Liver (tissue), 2 donors: ENCODE data around the gene GPR42.

Experiments used
- FOXA1 ChIP-seq: IDR thresholded peaks from 2 replicates; pipeline ENCODE4 v1.6.1; 2016; ENCODE audit warnings: antibody characterized with exemption
- YY1 ChIP-seq: IDR thresholded peaks from 2 replicates; pipeline ENCODE4 v1.6.1; 2016; ENCODE audit warnings: antibody characterized with exemption, mild to moderate bottlenecking
- TF ChIP-seq, protein P1 (sequence below): fragments of 150-350 bp; IDR thresholded peaks from 2 replicates; pipeline ENCODE4 v1.5.1; 2017; ENCODE audit warnings: improper control_type of control experiment, low read depth, low read length; ENCODE audit not compliant: missing input control
- TF ChIP-seq, protein P2 (sequence below): IDR thresholded peaks from 2 replicates; pipeline ENCODE4 v1.6.1; 2016; ENCODE audit warnings: antibody characterized with exemption
- donor health status: healthy.

DNA sequence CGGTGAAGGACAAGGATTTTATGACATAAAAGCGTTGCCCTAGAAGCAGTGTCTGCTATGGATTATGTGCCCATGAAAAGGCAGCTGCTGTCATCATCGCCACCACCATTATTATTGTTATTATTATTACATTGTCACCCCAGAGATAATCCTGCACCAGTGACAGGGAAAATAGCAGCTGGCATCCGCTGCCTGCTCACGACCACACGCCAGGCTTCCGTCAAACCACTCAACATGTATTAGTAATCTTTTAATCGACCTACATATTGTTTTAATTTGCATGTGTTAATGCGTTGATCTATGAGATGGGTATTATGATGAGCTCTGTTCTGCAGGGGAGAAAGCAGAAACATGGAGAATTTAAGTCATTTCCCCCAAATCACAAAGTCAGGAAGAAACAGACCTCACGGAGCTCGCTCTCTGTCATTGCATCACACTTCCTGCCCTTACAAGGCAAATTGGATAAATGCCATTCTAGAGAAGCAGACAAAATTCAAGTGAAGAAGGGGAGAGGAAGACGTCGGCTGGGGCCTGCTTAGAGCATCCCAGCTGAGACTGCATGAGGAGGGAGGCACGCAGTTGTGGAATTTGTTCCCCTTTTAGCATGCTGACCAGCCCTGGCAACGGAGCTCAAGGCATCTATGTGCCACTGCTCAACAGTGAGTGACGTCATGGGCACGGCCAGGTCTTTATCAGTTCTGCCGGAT, 12.8 kb upstream of the GPR42 start, which contains the start of gene FFAR3:
- TF ChIP-seq, protein P1, sequence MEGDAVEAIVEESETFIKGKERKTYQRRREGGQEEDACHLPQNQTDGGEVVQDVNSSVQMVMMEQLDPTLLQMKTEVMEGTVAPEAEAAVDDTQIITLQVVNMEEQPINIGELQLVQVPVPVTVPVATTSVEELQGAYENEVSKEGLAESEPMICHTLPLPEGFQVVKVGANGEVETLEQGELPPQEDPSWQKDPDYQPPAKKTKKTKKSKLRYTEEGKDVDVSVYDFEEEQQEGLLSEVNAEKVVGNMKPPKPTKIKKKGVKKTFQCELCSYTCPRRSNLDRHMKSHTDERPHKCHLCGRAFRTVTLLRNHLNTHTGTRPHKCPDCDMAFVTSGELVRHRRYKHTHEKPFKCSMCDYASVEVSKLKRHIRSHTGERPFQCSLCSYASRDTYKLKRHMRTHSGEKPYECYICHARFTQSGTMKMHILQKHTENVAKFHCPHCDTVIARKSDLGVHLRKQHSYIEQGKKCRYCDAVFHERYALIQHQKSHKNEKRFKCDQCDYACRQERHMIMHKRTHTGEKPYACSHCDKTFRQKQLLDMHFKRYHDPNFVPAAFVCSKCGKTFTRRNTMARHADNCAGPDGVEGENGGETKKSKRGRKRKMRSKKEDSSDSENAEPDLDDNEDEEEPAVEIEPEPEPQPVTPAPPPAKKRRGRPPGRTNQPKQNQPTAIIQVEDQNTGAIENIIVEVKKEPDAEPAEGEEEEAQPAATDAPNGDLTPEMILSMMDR, result no peak
- TF ChIP-seq, protein P2, sequence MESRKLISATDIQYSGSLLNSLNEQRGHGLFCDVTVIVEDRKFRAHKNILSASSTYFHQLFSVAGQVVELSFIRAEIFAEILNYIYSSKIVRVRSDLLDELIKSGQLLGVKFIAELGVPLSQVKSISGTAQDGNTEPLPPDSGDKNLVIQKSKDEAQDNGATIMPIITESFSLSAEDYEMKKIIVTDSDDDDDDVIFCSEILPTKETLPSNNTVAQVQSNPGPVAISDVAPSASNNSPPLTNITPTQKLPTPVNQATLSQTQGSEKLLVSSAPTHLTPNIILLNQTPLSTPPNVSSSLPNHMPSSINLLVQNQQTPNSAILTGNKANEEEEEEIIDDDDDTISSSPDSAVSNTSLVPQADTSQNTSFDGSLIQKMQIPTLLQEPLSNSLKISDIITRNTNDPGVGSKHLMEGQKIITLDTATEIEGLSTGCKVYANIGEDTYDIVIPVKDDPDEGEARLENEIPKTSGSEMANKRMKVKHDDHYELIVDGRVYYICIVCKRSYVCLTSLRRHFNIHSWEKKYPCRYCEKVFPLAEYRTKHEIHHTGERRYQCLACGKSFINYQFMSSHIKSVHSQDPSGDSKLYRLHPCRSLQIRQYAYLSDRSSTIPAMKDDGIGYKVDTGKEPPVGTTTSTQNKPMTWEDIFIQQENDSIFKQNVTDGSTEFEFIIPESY, result no peak
- TF ChIP-seq FOXA1 (no peak), YY1 (no peak)
